ENCODE data around the gene SCFD2.

The SCFD2 gene

DNA sequence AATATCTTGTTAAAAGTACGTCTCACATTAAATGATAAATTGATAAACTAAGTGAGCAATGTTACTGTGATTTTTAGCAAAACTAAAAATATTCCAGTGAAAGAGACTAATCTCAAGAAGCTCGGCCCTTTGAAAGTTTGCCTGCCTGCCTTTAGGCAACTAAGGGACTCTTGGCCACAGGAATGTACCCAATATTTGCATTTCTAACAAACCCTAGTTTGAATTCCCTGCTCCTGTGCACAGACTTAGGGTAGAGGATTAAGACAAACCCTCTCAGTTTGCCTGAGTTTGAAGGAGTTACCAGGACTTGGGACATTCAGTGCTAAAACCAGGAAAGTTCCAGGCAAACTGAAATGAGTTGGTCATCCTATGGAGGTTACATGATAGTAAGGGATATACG, 157.1 kb downstream of the SCFD2 start:
- TF ChIP-seq, protein P1, sequence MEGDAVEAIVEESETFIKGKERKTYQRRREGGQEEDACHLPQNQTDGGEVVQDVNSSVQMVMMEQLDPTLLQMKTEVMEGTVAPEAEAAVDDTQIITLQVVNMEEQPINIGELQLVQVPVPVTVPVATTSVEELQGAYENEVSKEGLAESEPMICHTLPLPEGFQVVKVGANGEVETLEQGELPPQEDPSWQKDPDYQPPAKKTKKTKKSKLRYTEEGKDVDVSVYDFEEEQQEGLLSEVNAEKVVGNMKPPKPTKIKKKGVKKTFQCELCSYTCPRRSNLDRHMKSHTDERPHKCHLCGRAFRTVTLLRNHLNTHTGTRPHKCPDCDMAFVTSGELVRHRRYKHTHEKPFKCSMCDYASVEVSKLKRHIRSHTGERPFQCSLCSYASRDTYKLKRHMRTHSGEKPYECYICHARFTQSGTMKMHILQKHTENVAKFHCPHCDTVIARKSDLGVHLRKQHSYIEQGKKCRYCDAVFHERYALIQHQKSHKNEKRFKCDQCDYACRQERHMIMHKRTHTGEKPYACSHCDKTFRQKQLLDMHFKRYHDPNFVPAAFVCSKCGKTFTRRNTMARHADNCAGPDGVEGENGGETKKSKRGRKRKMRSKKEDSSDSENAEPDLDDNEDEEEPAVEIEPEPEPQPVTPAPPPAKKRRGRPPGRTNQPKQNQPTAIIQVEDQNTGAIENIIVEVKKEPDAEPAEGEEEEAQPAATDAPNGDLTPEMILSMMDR (IDR thresholded peaks at IDR 0.05; ENCODE audit: low read depth, low read length) = no peak
- H3K4me3 ChIP-seq (ENCODE audit: low read depth, low read length) = no peak overlapping the region

DNA sequence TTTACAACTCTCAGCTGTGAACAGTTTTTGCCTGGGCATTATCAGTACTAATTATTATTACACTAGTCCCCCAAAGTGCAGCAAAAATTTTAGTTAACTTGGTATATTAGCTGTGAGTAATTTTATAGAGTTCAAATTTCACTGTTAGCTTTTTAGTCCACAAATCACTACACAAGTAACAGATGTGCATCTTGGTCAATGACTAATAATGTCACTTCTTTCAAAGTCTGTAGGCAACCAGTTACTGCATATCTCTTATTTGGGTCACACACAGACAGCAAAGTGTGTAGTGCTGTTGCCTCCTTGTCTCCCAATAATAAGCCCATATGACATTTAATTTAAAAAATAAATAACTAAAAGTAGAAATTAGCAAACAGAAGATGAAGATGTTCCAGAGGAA, 159.9 kb downstream of the SCFD2 start:
- TF ChIP-seq, protein P1 (IDR thresholded peaks at IDR 0.05; ENCODE audit: low read depth, low read length) = no peak
- H3K4me3 ChIP-seq (ENCODE audit: low read depth, low read length) = no peak overlapping the region

DNA sequence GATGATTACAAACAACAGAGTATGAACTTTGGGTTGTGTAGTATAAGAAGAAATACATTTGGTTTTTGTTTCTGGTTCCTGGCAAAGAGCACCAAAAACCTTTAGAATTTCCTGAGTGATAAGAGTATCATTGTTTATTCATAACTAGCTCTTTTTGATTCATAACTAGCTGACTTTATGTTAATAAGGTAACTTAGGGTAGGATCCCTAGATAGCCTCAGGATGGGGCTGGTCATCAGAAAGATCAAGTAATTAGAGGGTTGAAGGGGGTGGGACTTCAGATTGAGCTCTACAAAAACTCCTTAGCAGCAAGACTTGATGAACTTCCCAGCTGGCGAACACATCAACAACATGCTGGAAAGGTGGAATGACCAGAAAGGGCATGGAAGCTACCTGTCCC, 166.5 kb downstream of the SCFD2 start:
- TF ChIP-seq, protein P1 (IDR thresholded peaks at IDR 0.05; ENCODE audit: low read depth, low read length) = no peak
- no peak overlapping the region for H3K4me3 ChIP-seq (ENCODE audit: low read depth, low read length)

DNA sequence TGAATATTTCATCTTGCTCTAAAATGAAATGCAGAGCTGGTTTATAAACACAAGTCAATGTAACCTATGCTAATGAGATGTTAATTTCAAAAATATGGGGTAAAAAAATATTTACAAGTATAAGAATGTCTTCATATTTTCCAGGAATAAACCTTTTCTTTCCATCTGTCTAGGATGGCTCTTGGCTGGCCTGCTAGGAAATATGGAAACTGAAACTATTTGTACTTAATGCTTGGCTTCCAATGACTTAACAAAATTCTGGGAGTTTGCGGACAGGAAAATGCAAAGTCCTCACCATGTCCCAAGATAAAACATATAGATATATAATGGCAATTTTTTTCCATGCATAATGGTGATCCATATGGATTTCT, 168.1 kb downstream of the SCFD2 start:
- TF ChIP-seq, protein P1 (IDR thresholded peaks at IDR 0.05; ENCODE audit: low read depth, low read length) = no peak
- H3K4me3 ChIP-seq (ENCODE audit: low read depth, low read length) = peak overlapping the region; percentile 20; the same call in 1 of the 2 replicates

DNA sequence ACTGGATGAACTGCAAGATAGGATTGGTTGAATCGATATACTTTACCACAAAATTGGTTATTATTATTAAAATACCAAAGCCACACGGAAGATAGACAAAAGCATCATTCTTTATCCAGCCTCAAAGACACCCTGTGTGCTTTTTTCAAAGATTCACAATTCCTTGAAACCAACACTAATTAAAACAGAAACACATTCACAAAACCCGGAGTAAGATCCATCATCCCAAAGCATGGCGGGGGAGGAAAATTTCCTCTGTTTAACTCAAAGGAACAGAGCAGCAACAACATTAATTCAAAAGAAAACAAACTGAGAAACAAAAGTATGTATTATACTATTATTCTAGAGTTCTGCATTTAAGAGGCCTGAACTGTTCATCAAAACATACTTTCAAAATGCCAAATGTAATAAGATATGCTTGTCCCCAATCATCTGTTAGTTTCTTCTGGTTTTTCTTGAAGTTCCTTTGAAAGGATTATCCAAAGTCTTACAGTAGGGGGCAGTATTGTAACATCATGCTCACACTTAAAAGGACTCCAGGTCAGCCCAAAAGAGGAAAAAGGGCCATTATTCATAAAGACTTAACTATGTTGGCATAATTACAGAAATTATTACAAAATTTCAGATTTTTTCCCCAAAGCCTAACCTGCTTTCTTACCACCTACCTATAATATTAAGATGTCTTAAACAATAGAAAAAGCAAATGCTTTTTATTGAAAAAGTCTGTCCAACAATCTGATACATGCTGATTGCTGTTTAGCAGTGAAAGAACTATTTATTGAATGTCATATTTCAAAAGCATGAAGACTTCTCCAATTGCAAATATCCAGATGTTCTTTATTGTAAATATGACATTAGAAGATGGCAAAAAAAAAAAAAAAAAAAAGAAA, 168.7 kb downstream of the SCFD2 start:
- no peak overlapping the region for H3K4me3 ChIP-seq (ENCODE audit: low read depth, low read length)
- TF ChIP-seq, protein P1 (IDR thresholded peaks at IDR 0.05; ENCODE audit: low read depth, low read length) = peak; percentile 48; the same call in 1 of the 2 replicates

DNA sequence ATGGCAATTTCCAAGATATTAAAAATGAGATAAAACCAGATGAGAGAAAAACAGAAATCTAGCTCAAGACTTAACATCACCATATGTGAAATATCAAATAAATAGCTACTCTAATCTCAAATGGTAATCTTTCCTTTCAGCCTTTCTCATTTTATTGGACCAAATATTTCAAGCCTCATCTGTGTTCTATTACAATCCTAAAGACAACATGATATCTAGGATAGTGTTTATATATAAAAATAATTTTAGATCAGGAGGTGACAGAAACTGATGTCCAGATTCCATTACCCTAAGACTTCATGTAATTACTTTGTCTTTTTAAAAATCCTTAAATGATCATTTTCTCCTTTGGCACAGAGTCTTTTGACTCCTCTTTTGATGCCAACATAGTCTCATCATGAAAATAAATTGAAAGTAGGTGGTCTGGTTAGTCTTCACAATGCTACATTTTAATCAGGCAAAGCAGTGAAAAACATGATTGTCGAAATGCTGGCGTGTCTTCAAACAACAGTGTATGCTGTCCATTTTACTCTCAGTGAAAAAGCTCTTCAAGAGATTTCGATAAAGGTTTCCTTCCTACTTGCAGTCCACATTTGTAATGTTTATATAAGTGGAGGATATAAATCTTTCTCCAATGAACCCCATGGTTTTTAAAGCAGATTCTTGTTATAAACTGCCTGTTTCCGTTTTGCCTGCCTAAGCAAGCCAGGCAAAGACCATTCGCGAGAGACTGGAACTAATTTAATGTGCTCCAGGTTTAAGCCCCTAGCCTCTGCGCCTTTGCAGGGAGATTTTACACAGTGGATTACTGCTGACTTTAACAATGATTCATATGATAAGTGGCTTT, 169.8 kb downstream of the SCFD2 start:
- TF ChIP-seq, protein P1 (IDR thresholded peaks at IDR 0.05; ENCODE audit: low read depth, low read length) = no peak
- peak overlapping the region; percentile 30 for H3K4me3 ChIP-seq (ENCODE audit: low read depth, low read length)

DNA sequence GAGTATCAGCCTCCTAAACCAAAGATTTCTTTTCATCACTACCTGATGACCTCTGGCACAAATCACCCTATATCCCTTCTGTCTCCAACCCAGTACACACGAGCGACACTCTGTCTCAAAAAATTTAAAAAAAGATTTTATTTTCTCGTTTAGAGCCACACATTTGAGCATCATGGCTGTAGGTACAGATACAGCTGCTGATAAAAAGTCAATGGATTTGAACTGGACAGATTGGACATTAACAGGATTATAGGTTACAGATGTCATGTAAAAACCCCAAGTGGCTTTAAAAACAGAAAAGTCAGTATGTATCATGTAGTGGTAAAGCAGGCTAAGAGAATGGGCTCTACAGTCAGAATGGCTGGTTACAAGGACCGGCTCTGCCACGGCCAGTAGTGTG, 171.1 kb downstream of the SCFD2 start:
- TF ChIP-seq, protein P1 (IDR thresholded peaks at IDR 0.05; ENCODE audit: low read depth, low read length) = no peak

More for the DNA sequence above, 171.1 kb downstream of the SCFD2 start:
- H3K4me3 ChIP-seq (ENCODE audit: low read depth, low read length) = no peak overlapping the region
